OCI-LY3 (cell line): ENCODE results near the gene ZNF827.

Source experiments
- H2AFZ ChIP-seq: fragments of 200-600, 300-600 bp; shearing (Covaris generic); 2 replicates; pipeline ENCODE4 v1.6.0; 2014; ENCODE audit warnings: antibody characterized with exemption, low read depth, low read length
- H3K27ac ChIP-seq: fragments of 200-600, 300-600 bp; sonication (generic); 2 replicates; pipeline ENCODE4 v1.5.1; 2014; ENCODE audit warnings: mild to moderate bottlenecking, low read length, moderate library complexity, mixed read lengths
- H3K27me3 ChIP-seq: fragments of 200-600, 300-600 bp; sonication (generic); 2 replicates; pipeline ENCODE4 v1.6.1; 2014; ENCODE audit warnings: low read depth, low read length, mixed read lengths
- H3K36me3 ChIP-seq: fragments of 200-600, 300-600 bp; sonication (generic); replicated peaks from 2 replicates; pipeline ENCODE3; 2014; ENCODE audit warnings: low read depth, low read length, mixed read lengths
- H3K4me1 ChIP-seq: fragments of 300-600, 200-600 bp; sonication (generic); 2 replicates; pipeline ENCODE4 v1.6.1; 2014; ENCODE audit warnings: low read length, mixed read lengths
- H3K4me2 ChIP-seq: fragments of 200-600, 300-600 bp; sonication (generic); 2 replicates; pipeline ENCODE4 v1.6.1; 2014; ENCODE audit warnings: low read length, mixed read lengths
- H3K4me3 ChIP-seq: fragments of 300-600, 200-600 bp; sonication (generic); 2 replicates; pipeline ENCODE4 v1.5.1; 2014; ENCODE audit warnings: antibody characterized with exemption, mild to moderate bottlenecking, low read length, moderate library complexity
- H3K79me2 ChIP-seq: fragments of 300-600, 200-600 bp; shearing (Covaris generic); 2 replicates; pipeline ENCODE4 v1.6.1; 2014; ENCODE audit warnings: mild to moderate bottlenecking, low read length, mixed read lengths
- H3K9ac ChIP-seq: fragments of 300-600, 200-600 bp; shearing (Covaris generic); 2 replicates; pipeline ENCODE4 v1.6.0; 2014; ENCODE audit warnings: mild to moderate bottlenecking, low read length, moderate library complexity
- H3K9me3 ChIP-seq: fragments of 200-600, 300-600 bp; shearing (Covaris generic); 2 replicates; pipeline ENCODE4 v1.6.1; 2014; ENCODE audit warnings: low read length, mixed read lengths; ENCODE audit not compliant: insufficient read depth
- H4K20me1 ChIP-seq: fragments of 200-600, 300-600 bp; sonication (generic); 2 replicates; pipeline ENCODE4 v1.6.1; 2016; ENCODE audit warnings: low read length, mixed read lengths; ENCODE audit not compliant: insufficient read depth
- CTCF ChIP-seq: fragments of 200-600, 300-600 bp; sonication (generic); IDR thresholded peaks from 2 replicates; pipeline ENCODE4 v1.5.1; 2014; ENCODE audit warnings: antibody characterized with exemption, low read length, low read depth
- EZH2phosphoT487 ChIP-seq: fragments of 200-600 bp; shearing (Covaris generic); IDR thresholded peaks from 2 replicates; pipeline ENCODE4 v1.6.1; 2018; ENCODE audit warnings: antibody characterized with exemption, mixed run types, low read depth

The ZNF827 gene

GRCh38 chr4:145829629-145830395 is 108.8 kb downstream of the ZNF827 start:
- H3K4me1 ChIP-seq, result peaks cover 50% of the 10 kb centered on the region
- H3K36me3 ChIP-seq, result peaks cover 12% of the 10 kb centered on the region
- H3K27me3 ChIP-seq, result no peaks in the 10 kb centered on the region
- H3K27ac ChIP-seq, result peak overlapping the region; percentile 75
- peak overlapping the region; percentile 32 for H3K4me3 ChIP-seq
- no peak for TF ChIP-seq CTCF
- no peak for TF ChIP-seq EZH2phosphoT487
- no peak overlapping the region for H2AFZ ChIP-seq
- no peaks in the 10 kb centered on the region for H3K9me3 ChIP-seq
- H4K20me1 ChIP-seq, result no peaks in the 10 kb centered on the region
- no peaks in the 10 kb centered on the region for H3K79me2 ChIP-seq
- peak overlapping the region; percentile 23; the same call in 1 of the 2 replicates for H3K9ac ChIP-seq
- peak overlapping the region; percentile 59 for H3K4me2 ChIP-seq

- Histone ChIP-seq H3K36me3 (peaks cover 12% of the 10 kb centered on the region), H3K27ac (peak overlapping the region; percentile 75), H3K4me2 (peak overlapping the region; percentile 59), H4K20me1 (no peaks in the 10 kb centered on the region), H3K9me3 (no peaks in the 10 kb centered on the region), H3K4me1 (peaks cover 55% of the 10 kb centered on the region), H2AFZ (no peak overlapping the region), H3K9ac (peak overlapping the region; percentile 23; the same call in 1 of the 2 replicates), H3K79me2 (no peaks in the 10 kb centered on the region), H3K4me3 (peak overlapping the region; percentile 32; the same call in 1 of the 2 replicates), H3K27me3 (no peaks in the 10 kb centered on the region)
- TF ChIP-seq CTCF, result no peak
- no peak for TF ChIP-seq EZH2phosphoT487
Measured at GRCh38 chr4:145828802-145829485, 109.7 kb downstream of the ZNF827 start.

- H3K27ac ChIP-seq, result no peak overlapping the region; the same call in 1 of the 2 replicates
- no peaks in the 10 kb centered on the region for H3K9me3 ChIP-seq
- H2AFZ ChIP-seq, result no peak overlapping the region
- peaks cover 66% of the 10 kb centered on the region for H3K4me1 ChIP-seq
- H3K27me3 ChIP-seq, result no peaks in the 10 kb centered on the region
- H3K79me2 ChIP-seq, result no peaks in the 10 kb centered on the region
- no peak overlapping the region for H3K4me2 ChIP-seq
- no peak overlapping the region for H3K9ac ChIP-seq
- peaks cover 16% of the 10 kb centered on the region for H3K36me3 ChIP-seq
- no peak overlapping the region for H3K4me3 ChIP-seq
- TF ChIP-seq CTCF, result no peak
- no peak for TF ChIP-seq EZH2phosphoT487
- H4K20me1 ChIP-seq, result no peaks in the 10 kb centered on the region
Measured at GRCh38 chr4:145827885-145828284, 110.7 kb downstream of the ZNF827 start.

GRCh38 chr4:145825255-145825654 is 113.4 kb downstream of the ZNF827 start:
- H3K27me3 ChIP-seq, result no peaks in the 10 kb centered on the region
- H3K9ac ChIP-seq, result no peak overlapping the region
- no peaks in the 10 kb centered on the region for H3K79me2 ChIP-seq
- H3K36me3 ChIP-seq, result peaks cover 24% of the 10 kb centered on the region
- H4K20me1 ChIP-seq, result no peaks in the 10 kb centered on the region
- TF ChIP-seq EZH2phosphoT487 (no peak), CTCF (no peak)
- no peak overlapping the region for H3K27ac ChIP-seq
- H3K4me2 ChIP-seq, result no peak overlapping the region
- H3K4me1 ChIP-seq, result peaks cover 69% of the 10 kb centered on the region
- H3K4me3 ChIP-seq, result no peak overlapping the region
- H2AFZ ChIP-seq, result no peak overlapping the region
- no peaks in the 10 kb centered on the region for H3K9me3 ChIP-seq
